ENCODE measurements around the gene EXT2.

GRCh38 chr11:44236296-44236695 lies 140.8 kb downstream of the EXT2 start:
- TF ChIP-seq CTCF (IDR thresholded peaks at IDR 0.05), result no peak
- no peak for TF ChIP-seq POLR2A (IDR thresholded peaks at IDR 0.05)

Data from testis (tissue), 2 donors.